ENCODE results near the gene FOXP3. TPM values are rescaled to one million over a fixed set of nuclear protein-coding genes. Genes with fewer than 3 reads are reported as not detected.

FOXP3 gene
- total and polyA plus RNA-seq, 12 donors: 0.04 to 1.2 TPM; not detected in 10

GRCh38 chrX:49212209-49212608 lies 52.3 kb downstream of the FOXP3 start:
- no peak for TF ChIP-seq CTCF (IDR thresholded peaks at IDR 0.05)
- intact Hi-C loops (cut with DNase I): no loop called here
- Histone ChIP-seq H3K4me1 (no peaks in the 10 kb centered on the region), H3K27ac (no peak overlapping the region), H3K4me3 (no peak overlapping the region), H3K27me3 (peaks cover 0 to 15% (median 0%) of the 10 kb centered on the region in 7 donors), H3K36me3 (no peaks in the 10 kb centered on the region), H3K9me3 (no peaks in the 10 kb centered on the region)
- ATAC-seq: no peak
- WGBS, 2 donors: 77 to 96% methylated on average over 2 of the region's 2 CpGs
- DNase-seq: no peak

GRCh38 chrX:49211074-49211473 lies 53.4 kb downstream of the FOXP3 start:
- Histone ChIP-seq H3K4me3 (no peak overlapping the region), H3K9me3 (no peaks in the 10 kb centered on the region), H3K27me3 (peaks cover 0 to 12% (median 0%) of the 10 kb centered on the region in 7 donors), H3K4me1 (no peaks in the 10 kb centered on the region), H3K36me3 (no peaks in the 10 kb centered on the region), H3K27ac (no peak overlapping the region)
- TF ChIP-seq CTCF (IDR thresholded peaks at IDR 0.05): no peak
- ATAC-seq (no peak), DNase-seq (no peak)
- WGBS, 2 donors: 88% methylated on average over 9 of the region's 9 CpGs
- intact Hi-C loops (cut with DNase I): no loop called here

GRCh38 chrX:49210406-49210805 lies 54.1 kb downstream of the FOXP3 start:
- no peak for DNase-seq
- no peaks in the 10 kb centered on the region for H3K36me3 ChIP-seq
- H3K27me3 ChIP-seq: peaks cover 0 to 19% (median 0%) of the 10 kb centered on the region in 7 donors
- no peak for ATAC-seq
- H3K9me3 ChIP-seq: no peaks in the 10 kb centered on the region
- H3K4me3 ChIP-seq: no peak overlapping the region
- intact Hi-C loops (cut with DNase I): no loop called here
- H3K27ac ChIP-seq: no peak overlapping the region
- WGBS, 2 donors: 65 to 67% methylated on average over 8 of the region's 8 CpGs
- H3K4me1 ChIP-seq: no peaks in the 10 kb centered on the region
- no peak for TF ChIP-seq CTCF (IDR thresholded peaks at IDR 0.05)

- DNase-seq (no peak), ATAC-seq (peak in 5 of 8 donors; percentile 38 to 88 (median 56))
- WGBS, 2 donors: 21 to 24% methylated on average over 28 of the region's 28 CpGs
- TF ChIP-seq CTCF (IDR thresholded peaks at IDR 0.05): peak in 2 of 9 donors; percentile 6
- H3K4me3 ChIP-seq: peak overlapping the region in 5 of 10 donors; percentile 7 to 31 (median 25)
- peaks cover 0 to 26% (median 0%) of the 10 kb centered on the region in 7 donors for H3K27me3 ChIP-seq
- no peaks in the 10 kb centered on the region for H3K9me3 ChIP-seq
- H3K4me1 ChIP-seq: no peaks in the 10 kb centered on the region
- no peaks in the 10 kb centered on the region for H3K36me3 ChIP-seq
- intact Hi-C loops (cut with DNase I): no loop called here
- no peak overlapping the region for H3K27ac ChIP-seq
Observed at GRCh38 chrX:49209434-49210251, 54.9 kb downstream of the FOXP3 start.
